Activated B cell treated with CpG ODN at 0.5 μM for 24 hours (primary cell): ENCODE data around the gene PLAU. TPM values are rescaled to one million over a fixed set of nuclear protein-coding genes. Genes with fewer than 3 reads are reported as not detected.
"Not testable (repeated sequence)": the region's sequence is repeated elsewhere in the genome, so short reads cannot be mapped to it uniquely, and the experiment has no call there.

Experiments used
- ATAC-seq: fragments of 200-7000 bp; cut with Tn5 transposase; one replicate; pipeline ENCODE4 v1.10.0; 2021; ENCODE audit warnings: low read depth, mild to moderate bottlenecking, moderate library complexity
- CTCF ChIA-PET: fragments of 350-600 bp; sonication (Branson Sonifier 250); formaldehyde crosslinking; loops from one replicate; lab custom pipeline; 2021; ENCODE audit warnings: antibody characterized with exemption; lab: Charles Lee
- POLR2A ChIA-PET: fragments of 350-600 bp; sonication (Branson Sonifier 250); formaldehyde crosslinking; loops from one replicate; lab custom pipeline; 2021; ENCODE audit warnings: antibody characterized with exemption; lab: Charles Lee
- DNase-seq: peaks from one replicate; pipeline ENCODE4 v3.0.0; 2022
- H3K27ac Mint-ChIP-seq: one replicate; pipeline ENCODE4 v1.8.0; 2020; ENCODE audit warnings: mixed read lengths
- H3K27me3 Mint-ChIP-seq: one replicate; pipeline ENCODE4 v1.8.0; 2021; ENCODE audit warnings: mixed read lengths
- H3K36me3 Mint-ChIP-seq: one replicate; pipeline ENCODE4 v1.8.0; 2021; ENCODE audit warnings: low read depth, mixed read lengths
- H3K4me1 Mint-ChIP-seq: one replicate; pipeline ENCODE4 v1.8.0; 2021; ENCODE audit warnings: mixed read lengths
- H3K4me3 Mint-ChIP-seq: one replicate; pipeline ENCODE4 v1.8.0; 2020; ENCODE audit warnings: mild to moderate bottlenecking, mixed read lengths
- H3K9me3 Mint-ChIP-seq: one replicate; pipeline ENCODE4 v1.8.0; 2020; ENCODE audit warnings: mixed read lengths
- CTCF ChIP-seq: fragments of 200-600 bp; IDR thresholded peaks from one replicate; pipeline ENCODE4 v1.8.0; 2022; ENCODE audit warnings: antibody characterized with exemption, mild to moderate bottlenecking
- intact Hi-C: fragments of 100-400 bp; cut with micrococcal nuclease; formaldehyde crosslinking; loops from one replicate; pipeline ENCODE4 v1.15.1; 2024
- total RNA-seq: library from RNA; stranded (reverse); gene quantifications from 2 replicates; pipeline ENCODE4 v1.2.3, GENCODE V29; 2022

PLAU gene
- total RNA-seq, 1 donor from 2014 or later = not detected

GRCh38 chr10:73962386-73962785, 51.5 kb downstream of the PLAU start:
- no peaks in the 10 kb centered on the region for H3K27me3 Mint-ChIP-seq
- no peak for TF ChIP-seq CTCF

GRCh38 chr10:73963533-73963932, 52.6 kb downstream of the PLAU start:
- CTCF ChIA-PET, H3K27ac Mint-ChIP-seq, H3K9me3 Mint-ChIP-seq, H3K4me3 Mint-ChIP-seq, intact Hi-C loops, POLR2A ChIA-PET, H3K27me3 Mint-ChIP-seq, ATAC-seq, DNase-seq, H3K36me3 Mint-ChIP-seq: not testable (repeated sequence)
- peaks cover 26% of the 10 kb centered on the region for H3K4me1 Mint-ChIP-seq

More at GRCh38 chr10:73962386-73962785, 51.5 kb downstream of the PLAU start:
- POLR2A ChIA-PET = interaction anchor here (0.6 to 0.7 kb wide), 3 partner anchors 29 to 70 kb away, joined by 3 to 5 read pairs (median 3); no protein-coding TSS in a partner anchor
- H3K4me1 Mint-ChIP-seq = peaks cover 33% of the 10 kb centered on the region
- H3K36me3 Mint-ChIP-seq = no peaks in the 10 kb centered on the region
- DNase-seq (no peak), ATAC-seq (no peak)
- H3K9me3 Mint-ChIP-seq = no peaks in the 10 kb centered on the region
- intact Hi-C loops = no loop called here
- no peak overlapping the region for H3K4me3 Mint-ChIP-seq
- no peak overlapping the region for H3K27ac Mint-ChIP-seq
- CTCF ChIA-PET = no interaction called here

GRCh38 chr10:73964743-73965142, 53.8 kb downstream of the PLAU start:
- no peak for DNase-seq
- no peaks in the 10 kb centered on the region for H3K36me3 Mint-ChIP-seq
- no peaks in the 10 kb centered on the region for H3K27me3 Mint-ChIP-seq
- H3K27ac Mint-ChIP-seq = no peak overlapping the region
- CTCF ChIA-PET = no interaction called here
- no peak for ATAC-seq
- peaks cover 14% of the 10 kb centered on the region for H3K4me1 Mint-ChIP-seq
- H3K9me3 Mint-ChIP-seq = no peaks in the 10 kb centered on the region
- no peak overlapping the region for H3K4me3 Mint-ChIP-seq
- POLR2A ChIA-PET = no interaction called here
- intact Hi-C loops = no loop called here
- TF ChIP-seq CTCF = no peak

- CTCF ChIA-PET = interaction anchor here (1.5 kb wide), 1 partner anchor 9 kb away, joined by 4 read pairs; no protein-coding TSS in a partner anchor
- H3K36me3 Mint-ChIP-seq, H3K4me1 Mint-ChIP-seq, ATAC-seq, H3K4me3 Mint-ChIP-seq, H3K9me3 Mint-ChIP-seq, POLR2A ChIA-PET, H3K27me3 Mint-ChIP-seq, H3K27ac Mint-ChIP-seq, intact Hi-C loops, DNase-seq: not testable (repeated sequence)
Observed at GRCh38 chr10:73965267-73965889, 54.4 kb downstream of the PLAU start.

- intact Hi-C loops = no loop called here
- H3K9me3 Mint-ChIP-seq = no peaks in the 10 kb centered on the region
- TF ChIP-seq CTCF = no peak
- H3K27ac Mint-ChIP-seq = no peak overlapping the region
- ATAC-seq (no peak), DNase-seq (no peak)
- H3K4me1 Mint-ChIP-seq = peaks cover 3% of the 10 kb centered on the region
- no peaks in the 10 kb centered on the region for H3K27me3 Mint-ChIP-seq
- no peak overlapping the region for H3K4me3 Mint-ChIP-seq
- ChIA-PET POLR2A (interaction anchor here (1.1 kb wide), 1 partner anchor 32 kb away, joined by 3 read pairs; the partner anchor contains the start of gene VCL), CTCF (interaction anchor here (1.0 to 1.5 kb wide), 2 partner anchors 9 to 25 kb away, joined by 3 to 4 read pairs; no protein-coding TSS in a partner anchor)
- no peaks in the 10 kb centered on the region for H3K36me3 Mint-ChIP-seq
Observed at GRCh38 chr10:73965890-73966768, 55.2 kb downstream of the PLAU start.

GRCh38 chr10:73967022-73967429, 56.1 kb downstream of the PLAU start:
- H3K36me3 Mint-ChIP-seq = no peaks in the 10 kb centered on the region
- ChIA-PET POLR2A (interaction anchor here (1.1 kb wide), 1 partner anchor 31 kb away, joined by 3 read pairs; the partner anchor contains the start of gene VCL), CTCF (interaction anchor here (1.0 to 1.9 kb wide), 3 partner anchors 8 to 26 kb away, joined by 3 to 5 read pairs (median 4); no protein-coding TSS in a partner anchor)
- H3K27ac Mint-ChIP-seq = no peak overlapping the region
- no peaks in the 10 kb centered on the region for H3K4me1 Mint-ChIP-seq
- no peaks in the 10 kb centered on the region for H3K27me3 Mint-ChIP-seq
- TF ChIP-seq CTCF = no peak
- ATAC-seq = no peak
- H3K4me3 Mint-ChIP-seq = no peak overlapping the region
- no peaks in the 10 kb centered on the region for H3K9me3 Mint-ChIP-seq
- intact Hi-C loops = no loop called here
- DNase-seq = no peak
